Measurements from ENCODE around the gene MFSD6.

- no peak for TF ChIP-seq CTCF (IDR thresholded peaks at IDR 0.05)
- TF ChIP-seq POLR2A (IDR thresholded peaks at IDR 0.05), result no peak
These were observed 56.9 kb downstream of the MFSD6 start for GRCh38 chr2:190465060-190465459.

Data from Peyer's patch (tissue), 4 donors.